IMR-90 (cell line): ENCODE data around the gene CSF2RB. TPM values are rescaled to one million over a fixed set of nuclear protein-coding genes. Genes with fewer than 3 reads are reported as not detected.

ENCODE experiments used
- ATAC-seq: fragments of 200-7000 bp; cut with Tn5 transposase; 2 replicates; pipeline ENCODE4 v1.9.1; 2020; ENCODE audit warnings: low read depth, mild to moderate bottlenecking, moderate library complexity
- BruUV-seq: library from RNA; stranded (reverse); fragments of 400-500 nt; replicated peaks from 2 replicates; lab custom pipeline; 2021; lab: Mats Ljungman, UMichigan
- CTCF ChIA-PET: fragments of 300-600 bp; formaldehyde crosslinking; extraction: SDS; loops from one replicate; lab custom pipeline; 2021; ENCODE audit warnings: antibody characterized with exemption; lab: Yijun Ruan, JAX
- POLR2A ChIA-PET: fragments of 300-600 bp; sonication (Branson Sonifier 250); formaldehyde crosslinking; loops from one replicate; lab custom pipeline; 2022; ENCODE audit warnings: antibody characterized with exemption; ENCODE audit not compliant: unreplicated experiment; lab: Charles Lee
- DNase-seq: peaks from one replicate; pipeline ENCODE4 v3.0.0; 2013
- H2AFZ ChIP-seq: replicated peaks from 2 replicates; pipeline ENCODE3; 2013; ENCODE audit warnings: low read length, mild to moderate bottlenecking; ENCODE audit not compliant: poor library complexity
- H2AK5ac ChIP-seq: 2 replicates; pipeline ENCODE4 v1.6.1; 2013; ENCODE audit warnings: low read depth, low read length, inconsistent platforms
- H2AK9ac ChIP-seq: replicated peaks from 2 replicates; pipeline ENCODE3; 2013; ENCODE audit warnings: mild to moderate bottlenecking, low read depth, low read length, moderate library complexity; ENCODE audit not compliant: poor library complexity
- H2BK120ac ChIP-seq: 2 replicates; pipeline ENCODE4 v1.6.1; 2013; ENCODE audit warnings: low read depth, low read length, inconsistent platforms
- H2BK15ac ChIP-seq: 3 replicates; pipeline ENCODE4 v1.6.1; 2013; ENCODE audit warnings: low read depth, low read length, inconsistent platforms
- H2BK20ac ChIP-seq: 2 replicates; pipeline ENCODE4 v1.6.1; 2013; ENCODE audit warnings: low read depth, mild to moderate bottlenecking, inconsistent platforms, low read length, moderate library complexity
- H2BK5ac ChIP-seq: 2 replicates; pipeline ENCODE4 v1.6.1; 2013; ENCODE audit warnings: mild to moderate bottlenecking, low read depth, low read length, inconsistent platforms; ENCODE audit not compliant: poor library complexity, severe bottlenecking
- H3K14ac ChIP-seq: replicated peaks from 2 replicates; pipeline ENCODE4 v1.6.1; 2013; ENCODE audit warnings: low read depth, low read length, inconsistent platforms
- H3K18ac ChIP-seq: 2 replicates; pipeline ENCODE4 v1.6.1; 2013; ENCODE audit warnings: low read depth, low read length, control low read depth
- H3K23ac ChIP-seq: 2 replicates; pipeline ENCODE4 v1.6.1; 2013; ENCODE audit warnings: low read depth, low read length, inconsistent platforms
- H3K27ac ChIP-seq: 2 replicates; pipeline ENCODE4 v1.5.1; 2013; ENCODE audit warnings: mild to moderate bottlenecking, control low read depth, low read length; ENCODE audit not compliant: insufficient read depth
- H3K27me3 ChIP-seq: 2 replicates; pipeline ENCODE4 v1.6.1; 2013; ENCODE audit warnings: low read length; ENCODE audit not compliant: control insufficient read depth, insufficient read depth
- H3K36me3 ChIP-seq: 2 replicates; pipeline ENCODE4 v1.6.1; 2013; ENCODE audit warnings: low read length, mixed read lengths; ENCODE audit not compliant: control insufficient read depth, insufficient read depth
- H3K4ac ChIP-seq: 2 replicates; pipeline ENCODE4 v1.6.1; 2013; ENCODE audit warnings: low read depth, low read length, inconsistent platforms
- H3K4me1 ChIP-seq: 2 replicates; pipeline ENCODE4 v1.6.1; 2013; ENCODE audit warnings: low read length, mixed read lengths; ENCODE audit not compliant: control insufficient read depth, insufficient read depth
- H3K4me2 ChIP-seq: 2 replicates; pipeline ENCODE4 v1.6.1; 2013; ENCODE audit warnings: low read depth, mild to moderate bottlenecking, control low read depth, low read length, moderate library complexity
- H3K4me3 ChIP-seq: 2 replicates; pipeline ENCODE4 v1.5.1; 2013; ENCODE audit warnings: low read depth, mild to moderate bottlenecking, control low read depth, low read length, moderate library complexity; ENCODE audit not compliant: insufficient read depth
- H3K56ac ChIP-seq: 2 replicates; pipeline ENCODE4 v1.6.1; 2013; ENCODE audit warnings: low read length, inconsistent platforms; ENCODE audit not compliant: insufficient read depth; ENCODE audit errors: extremely low read depth
- H3K79me1 ChIP-seq, 2 experiments: 2 replicates each; pipeline ENCODE4 v1.6.1; 2013; ENCODE audit warnings: low read length in 2 of 2, inconsistent platforms in 1 of 2, low read depth in 1 of 2
- H3K9ac ChIP-seq: 2 replicates; pipeline ENCODE4 v1.6.1; 2013; ENCODE audit warnings: low read depth, low read length, control low read depth
- H3K9me1 ChIP-seq: 2 replicates; pipeline ENCODE4 v1.6.1; 2013; ENCODE audit warnings: low read length, inconsistent platforms; ENCODE audit not compliant: insufficient read depth
- H3K9me3 ChIP-seq: 2 replicates; pipeline ENCODE4 v1.6.1; 2013; ENCODE audit warnings: low read length; ENCODE audit not compliant: control insufficient read depth, insufficient read depth
- H4K20me1 ChIP-seq: 2 replicates; pipeline ENCODE4 v1.6.1; 2013; ENCODE audit warnings: low read length, inconsistent platforms; ENCODE audit not compliant: insufficient read depth
- H4K5ac ChIP-seq: 2 replicates; pipeline ENCODE4 v1.6.1; 2013; ENCODE audit warnings: mild to moderate bottlenecking, low read depth, low read length, control low read depth
- H4K8ac ChIP-seq, 2 experiments: 2 replicates each; pipeline ENCODE4 v1.6.1; 2013; ENCODE audit warnings: low read depth in 2 of 2, low read length in 2 of 2, control low read depth in 1 of 2, inconsistent platforms in 1 of 2
- H4K91ac ChIP-seq: 2 replicates; pipeline ENCODE4 v1.6.1; 2013; ENCODE audit warnings: low read depth, low read length, inconsistent platforms; ENCODE audit not compliant: insufficient read depth
- BHLHE40 ChIP-seq: fragments of 150-350 bp; IDR thresholded peaks from 2 replicates; pipeline ENCODE4 v1.6.1; 2016; ENCODE audit warnings: mild to moderate bottlenecking, low read depth, low read length
- CEBPB ChIP-seq: IDR thresholded peaks from 2 replicates; pipeline ENCODE4 v1.6.1; 2012; ENCODE audit warnings: low read depth, low read length, improper control_type of control experiment
- CHD1 ChIP-seq: IDR thresholded peaks from 2 replicates; pipeline ENCODE4 v1.6.1; 2012; ENCODE audit warnings: low read depth, low read length, improper control_type of control experiment
- CTCF ChIP-seq: conservative IDR thresholded peaks from 2 replicates; pipeline ENCODE4 v1.5.1; 2012; ENCODE audit warnings: mild to moderate bottlenecking, low read depth, low read length, improper control_type of control experiment
- ELK1 ChIP-seq: fragments of 150-350 bp; IDR thresholded peaks from 2 replicates; pipeline ENCODE4 v1.6.1; 2016; ENCODE audit warnings: low read depth, mild to moderate bottlenecking, low read length, moderate library complexity, borderline replicate concordance
- FOS ChIP-seq: fragments of 150-350 bp; IDR thresholded peaks from 2 replicates; pipeline ENCODE4 v1.6.1; 2016; ENCODE audit warnings: low read depth, low read length
- MAFK ChIP-seq: IDR thresholded peaks from 2 replicates; pipeline ENCODE4 v1.6.1; 2012; ENCODE audit warnings: low read depth, low read length, improper control_type of control experiment
- MAZ ChIP-seq: IDR thresholded peaks from 2 replicates; pipeline ENCODE4 v1.6.1; 2012; ENCODE audit warnings: low read depth, mild to moderate bottlenecking, low read length, improper control_type of control experiment, moderate library complexity, borderline replicate concordance
- MXI1 ChIP-seq: IDR thresholded peaks from 2 replicates; pipeline ENCODE4 v1.6.1; 2012; ENCODE audit warnings: low read depth, mild to moderate bottlenecking, low read length, moderate library complexity, borderline replicate concordance
- NFE2L2 ChIP-seq: fragments of 150-350 bp; IDR thresholded peaks from 2 replicates; pipeline ENCODE4 v1.6.1; 2016; ENCODE audit warnings: low read depth, mild to moderate bottlenecking, low read length
- POLR2A ChIP-seq: IDR thresholded peaks from 2 replicates; pipeline ENCODE4 v1.6.1; 2012; ENCODE audit warnings: mild to moderate bottlenecking, low read depth, low read length
- RAD21 ChIP-seq: IDR thresholded peaks from 2 replicates; pipeline ENCODE4 v1.6.1; 2012; ENCODE audit warnings: low read length, improper control_type of control experiment
- RCOR1 ChIP-seq: IDR thresholded peaks from 2 replicates; pipeline ENCODE4 v1.6.1; 2012; ENCODE audit warnings: mild to moderate bottlenecking, low read length, improper control_type of control experiment; ENCODE audit not compliant: insufficient replicate concordance
- RFX5 ChIP-seq: IDR thresholded peaks from 2 replicates; pipeline ENCODE4 v1.8.0; 2012; ENCODE audit warnings: low read depth, mild to moderate bottlenecking, low read length, moderate library complexity
- SMC3 ChIP-seq: fragments of 150-350 bp; IDR thresholded peaks from 2 replicates; pipeline ENCODE4 v1.6.1; 2016; ENCODE audit warnings: low read depth, mild to moderate bottlenecking, antibody characterized with exemption, low read length, moderate library complexity
- USF2 ChIP-seq: fragments of 150-350 bp; IDR thresholded peaks from 2 replicates; pipeline ENCODE4 v1.6.1; 2017; ENCODE audit warnings: mild to moderate bottlenecking, antibody characterized with exemption, low read length, low read depth
- WGBS, 2 experiments: methylation state at CpG; one replicate each; pipeline versions ENCODE4 v1.1.5 to v1.1.7; 2013; ENCODE audit warnings: missing lambda C conversion rate in 2 of 2; ENCODE audit not compliant: insufficient read length in 1 of 2; ENCODE audit errors: extremely low coverage in 2 of 2; 5-methylcytosine and 5-hydroxymethylcytosine counted together
- dilution Hi-C: fragments of 300-500 bp; cut with HindIII; formaldehyde crosslinking; loops from one replicate; pipeline ENCODE4 v1.14.3; 2018; ENCODE audit warnings: low sequenced_read_pairs; ENCODE audit not compliant: unreplicated experiment
- in situ Hi-C: fragments of 300-500 bp; cut with MboI; formaldehyde crosslinking; loops from 3 replicates; pipeline ENCODE4 v1.14.3; 2019; ENCODE audit warnings: low sequenced_read_pairs, inconsistent platforms, mixed read lengths
- intact Hi-C: fragments of 100-400 bp; cut with micrococcal nuclease; formaldehyde crosslinking; loops from 2 replicates; pipeline ENCODE4 v1.10.0; 2022
- polyA plus RNA-seq, 3 experiments: library from polyadenylated mRNA; depleted of rRNA; stranded (reverse); fragments of >200 nt; gene quantifications; 2 replicates each; pipeline ENCODE4 v1.2.3, GENCODE V29; 2012; ENCODE audit warnings: low replicate concordance in 1 of 3
- total RNA-seq: library from RNA; depleted of rRNA; stranded (reverse); fragments of >200 nt; gene quantifications from 2 replicates; pipeline ENCODE4 v1.2.3, GENCODE V29; 2012

CSF2RB gene
- total and polyA plus RNA-seq, 2 of the 4 experiments (the other 2 are of a cell fraction), result not detected

GRCh38 chr22:36961626-36962025 is 48.2 kb downstream of the CSF2RB start:
- no peak overlapping the region for H2BK20ac ChIP-seq
- no peak overlapping the region for H3K23ac ChIP-seq
- H4K91ac ChIP-seq, result no peak overlapping the region
- ChIA-PET POLR2A (no interaction called here), CTCF (no interaction called here)
- H3K9ac ChIP-seq, result no peak overlapping the region
- TF ChIP-seq BHLHE40 (no peak), FOS (no peak), MAZ (no peak), POLR2A (no peak), SMC3 (no peak), NFE2L2 (no peak), RAD21 (no peak), MAFK (no peak), CEBPB (no peak), CTCF (no peak), MXI1 (no peak), CHD1 (no peak), RFX5 (no peak), USF2 (no peak), ELK1 (no peak), RCOR1 (no peak)
- peaks cover 21% of the 10 kb centered on the region for H3K27me3 ChIP-seq
- H3K9me1 ChIP-seq, result no peaks in the 10 kb centered on the region
- H2BK120ac ChIP-seq, result no peak overlapping the region
- no peak overlapping the region for H3K18ac ChIP-seq
- no peak overlapping the region for H2AK5ac ChIP-seq
- no peak for DNase-seq
- H3K36me3 ChIP-seq, result no peaks in the 10 kb centered on the region
- ATAC-seq, result no peak
- H3K4me2 ChIP-seq, result no peak overlapping the region
- no peaks in the 10 kb centered on the region for H3K4me1 ChIP-seq
- no TSS peak for BruUV-seq
- H4K5ac ChIP-seq, result no peak overlapping the region
- no peak overlapping the region for H3K14ac ChIP-seq
- H3K79me1 ChIP-seq, result no peaks in the 10 kb centered on the region
- H2AK9ac ChIP-seq, result no peak overlapping the region
- no peak overlapping the region for H2AFZ ChIP-seq
- no peak overlapping the region for H4K8ac ChIP-seq
- no peak overlapping the region for H2BK15ac ChIP-seq
- no CpG with 5 or more reads among the region's 3 CpGs for WGBS, 2 experiments
- H3K4me3 ChIP-seq, result no peak overlapping the region
- intact Hi-C loops, result no loop called here
- no peak overlapping the region for H3K4ac ChIP-seq
- H3K9me3 ChIP-seq, result no peaks in the 10 kb centered on the region
- H4K20me1 ChIP-seq, result no peaks in the 10 kb centered on the region
- no peak overlapping the region for H2BK5ac ChIP-seq
- dilution Hi-C loops, result no loop called here
- in situ Hi-C loops, result no loop called here
- no peak overlapping the region for H3K56ac ChIP-seq
- H3K27ac ChIP-seq, result no peak overlapping the region
